Skeletal muscle tissue (tissue), 4 donors: Measurements from ENCODE around the gene SIK3. TPM values are rescaled to one million over a fixed set of nuclear protein-coding genes. Genes with fewer than 3 reads are reported as not detected.

Experiments used
- H3K27ac ChIP-seq: one replicate; pipeline ENCODE4 v1.7.0; 2013; ENCODE audit warnings: mild to moderate bottlenecking, low read depth, low read length, inconsistent platforms
- H3K27me3 ChIP-seq, 3 donors: one replicate each; pipeline ENCODE4 v1.7.0; 2013; ENCODE audit warnings: low read length in 3 of 3; ENCODE audit not compliant: control insufficient read depth in 3 of 3, insufficient read depth in 3 of 3
- H3K36me3 ChIP-seq, 3 donors: one replicate each; pipeline ENCODE4 v1.7.0; 2013; ENCODE audit warnings: low read length in 3 of 3; ENCODE audit not compliant: control insufficient read depth in 3 of 3, insufficient read depth in 3 of 3
- H3K4me1 ChIP-seq, 3 donors: one replicate each; pipeline ENCODE4 v1.7.0; 2013; ENCODE audit warnings: low read length in 3 of 3, mild to moderate bottlenecking in 3 of 3; ENCODE audit not compliant: control insufficient read depth in 3 of 3, insufficient read depth in 3 of 3
- H3K4me3 ChIP-seq, 3 donors: one replicate each; pipeline ENCODE4 v1.7.0; 2013; ENCODE audit warnings: low read length in 3 of 3
- H3K9ac ChIP-seq, 3 donors: one replicate each; pipeline ENCODE4 v1.7.0; 2013; ENCODE audit warnings: low read length in 3 of 3, mild to moderate bottlenecking in 3 of 3, moderate library complexity in 2 of 3, low read depth in 1 of 3
- H3K9me3 ChIP-seq, 3 donors: one replicate each; pipeline ENCODE4 v1.7.0; 2013; ENCODE audit warnings: low read length in 3 of 3; ENCODE audit not compliant: control insufficient read depth in 3 of 3
- total RNA-seq: library from RNA; depleted of rRNA; stranded (reverse); fragments of >200 nt; gene quantifications from one replicate; pipeline ENCODE4 v1.2.3, GENCODE V29; 2014
- donor health status: Osteomylitis.

The SIK3 gene
- total RNA-seq, 1 donor from 2014 or later: 21.4 TPM

GRCh38 chr11:116981266-116981885 is 116.9 kb downstream of the SIK3 start:
- H3K4me1 ChIP-seq: peaks cover 13 to 24% (median 15%) of the 10 kb centered on the region in 3 donors
- H3K9ac ChIP-seq: no peak overlapping the region
- no peaks in the 10 kb centered on the region for H3K9me3 ChIP-seq
- no peaks in the 10 kb centered on the region for H3K27me3 ChIP-seq
- H3K4me3 ChIP-seq: no peak overlapping the region
- no peak overlapping the region for H3K27ac ChIP-seq
- H3K36me3 ChIP-seq: no peaks in the 10 kb centered on the region

- Histone ChIP-seq H3K9ac (no peak overlapping the region), H3K4me1 (peaks cover 8 to 22% (median 11%) of the 10 kb centered on the region in 3 donors), H3K27ac (no peak overlapping the region)
Observed at GRCh38 chr11:116980136-116980793, 118.0 kb downstream of the SIK3 start.

GRCh38 chr11:116976941-116977570 is 121.2 kb downstream of the SIK3 start:
- no peaks in the 10 kb centered on the region for H3K9me3 ChIP-seq
- H3K4me3 ChIP-seq: no peak overlapping the region
- no peaks in the 10 kb centered on the region for H3K36me3 ChIP-seq
- H3K27me3 ChIP-seq: no peaks in the 10 kb centered on the region
- no peak overlapping the region for H3K27ac ChIP-seq
- H3K4me1 ChIP-seq: peaks cover 4 to 7% (median 5%) of the 10 kb centered on the region in 3 donors
- H3K9ac ChIP-seq: no peak overlapping the region

More at GRCh38 chr11:116980136-116980793, 118.0 kb downstream of the SIK3 start:
- no peaks in the 10 kb centered on the region for H3K9me3 ChIP-seq
- no peak overlapping the region for H3K4me3 ChIP-seq
- H3K27me3 ChIP-seq: no peaks in the 10 kb centered on the region
- H3K36me3 ChIP-seq: no peaks in the 10 kb centered on the region

GRCh38 chr11:116975661-116976060 is 122.6 kb downstream of the SIK3 start:
- Histone ChIP-seq H3K27ac (no peak overlapping the region), H3K4me1 (peaks cover 0 to 5% (median 4%) of the 10 kb centered on the region in 3 donors), H3K36me3 (no peaks in the 10 kb centered on the region), H3K9ac (no peak overlapping the region), H3K9me3 (no peaks in the 10 kb centered on the region), H3K4me3 (no peak overlapping the region), H3K27me3 (no peaks in the 10 kb centered on the region)

GRCh38 chr11:116973270-116973669 is 125.0 kb downstream of the SIK3 start:
- H3K9me3 ChIP-seq: no peaks in the 10 kb centered on the region
- H3K9ac ChIP-seq: no peak overlapping the region
- H3K27ac ChIP-seq: no peak overlapping the region
- H3K27me3 ChIP-seq: no peaks in the 10 kb centered on the region
- no peaks in the 10 kb centered on the region for H3K36me3 ChIP-seq
- H3K4me3 ChIP-seq: no peak overlapping the region
- H3K4me1 ChIP-seq: peaks cover 0 to 5% (median 4%) of the 10 kb centered on the region in 3 donors

GRCh38 chr11:116972691-116973090 is 125.5 kb downstream of the SIK3 start:
- Histone ChIP-seq H3K9ac (no peak overlapping the region), H3K4me1 (peaks cover 0 to 5% (median 5%) of the 10 kb centered on the region in 3 donors), H3K36me3 (no peaks in the 10 kb centered on the region), H3K27me3 (no peaks in the 10 kb centered on the region), H3K9me3 (no peaks in the 10 kb centered on the region), H3K27ac (no peak overlapping the region), H3K4me3 (no peak overlapping the region)

- Histone ChIP-seq H3K9ac (no peak overlapping the region), H3K4me3 (no peak overlapping the region), H3K27me3 (no peaks in the 10 kb centered on the region), H3K36me3 (no peaks in the 10 kb centered on the region), H3K27ac (no peak overlapping the region), H3K4me1 (peaks cover 3 to 5% (median 5%) of the 10 kb centered on the region in 3 donors), H3K9me3 (no peaks in the 10 kb centered on the region)
Observed at GRCh38 chr11:116970485-116971292, 127.5 kb downstream of the SIK3 start.

GRCh38 chr11:116969694-116970093 is 128.5 kb downstream of the SIK3 start:
- H3K4me3 ChIP-seq: no peak overlapping the region
- no peak overlapping the region for H3K9ac ChIP-seq
- H3K27ac ChIP-seq: no peak overlapping the region
- H3K4me1 ChIP-seq: peaks cover 3 to 5% (median 5%) of the 10 kb centered on the region in 3 donors
- no peaks in the 10 kb centered on the region for H3K36me3 ChIP-seq
- no peaks in the 10 kb centered on the region for H3K9me3 ChIP-seq
- H3K27me3 ChIP-seq: no peaks in the 10 kb centered on the region

GRCh38 chr11:116964269-116964668 is 134.0 kb downstream of the SIK3 start:
- H3K27me3 ChIP-seq: no peaks in the 10 kb centered on the region
- no peak overlapping the region for H3K9ac ChIP-seq
- H3K36me3 ChIP-seq: no peaks in the 10 kb centered on the region
- H3K27ac ChIP-seq: no peak overlapping the region
- H3K9me3 ChIP-seq: no peaks in the 10 kb centered on the region
- H3K4me1 ChIP-seq: peaks cover 5 to 10% (median 7%) of the 10 kb centered on the region in 3 donors
- no peak overlapping the region for H3K4me3 ChIP-seq
